H1 (cell line): ENCODE data around the gene SLC6A7. TPM values are rescaled to one million over a fixed set of nuclear protein-coding genes. Genes with fewer than 3 reads are reported as not detected.

ENCODE experiments used
- CTCF ChIA-PET: fragments of 300-600 bp; sonication (Branson Sonifier 250); formaldehyde crosslinking; loops from one replicate; lab custom pipeline; 2021; ENCODE audit not compliant: partially characterized antibody; lab: Charles Lee
- POLR2A ChIA-PET: fragments of 300-600 bp; sonication (Branson Sonifier 250); formaldehyde crosslinking; loops from one replicate; lab custom pipeline; 2021; ENCODE audit warnings: inconsistent platforms; ENCODE audit not compliant: partially characterized antibody; lab: Charles Lee
- DNase-seq, 2 experiments: peaks; one replicate each; pipeline versions ENCODE4 v3.0.0 to v3.0.0-alpha.2; 2010 to 2022; ENCODE audit warnings: low spot score in 2 of 2, low read depth in 1 of 2, mixed read lengths in 1 of 2
- FAIRE-seq: peaks from 2 replicates; lab custom pipeline; 2011; peaks lifted over from hg19 to GRCh38; lab: Jason Lieb, UNC
- H2AFZ ChIP-seq: 2 replicates; pipeline ENCODE4 v1.8.1; 2012; ENCODE audit warnings: low read length, inconsistent platforms
- H2AK5ac ChIP-seq: 2 replicates; pipeline ENCODE4 v1.6.1; 2013; ENCODE audit warnings: low read depth, low read length
- H2BK120ac ChIP-seq: replicated peaks from 2 replicates; pipeline ENCODE3; 2013; ENCODE audit warnings: low read depth, low read length, inconsistent platforms
- H2BK12ac ChIP-seq: 2 replicates; pipeline ENCODE4 v1.6.1; 2013; ENCODE audit warnings: low read depth, low read length
- H2BK15ac ChIP-seq: 2 replicates; pipeline ENCODE4 v1.6.1; 2013; ENCODE audit warnings: low read length
- H2BK20ac ChIP-seq: 2 replicates; pipeline ENCODE4 v1.6.1; 2013; ENCODE audit warnings: low read length
- H2BK5ac ChIP-seq: 2 replicates; pipeline ENCODE4 v1.6.1; 2013; ENCODE audit warnings: low read depth, low read length
- H3K14ac ChIP-seq: 2 replicates; pipeline ENCODE4 v1.6.1; 2013; ENCODE audit warnings: inconsistent platforms; ENCODE audit not compliant: insufficient read length
- H3K18ac ChIP-seq: 2 replicates; pipeline ENCODE4 v1.6.1; 2013; ENCODE audit warnings: low read length; ENCODE audit errors: extremely low read depth
- H3K23ac ChIP-seq: 2 replicates; pipeline ENCODE4 v1.6.1; 2013; ENCODE audit warnings: inconsistent platforms; ENCODE audit not compliant: insufficient read length
- H3K23me2 ChIP-seq: 2 replicates; pipeline ENCODE4 v1.6.1; 2013; ENCODE audit warnings: low read depth, low read length
- H3K27ac ChIP-seq: 2 replicates; pipeline ENCODE4 v1.6.1; 2011; ENCODE audit warnings: low read depth, low read length, inconsistent platforms
- H3K27me3 ChIP-seq, 4 experiments: replicated peaks in 1 of 4; 1 replicate in 1 of 4; 2 replicates in 3 of 4; pipeline versions ENCODE4 v1.6.1 to v1.8.1; 2011 to 2013; ENCODE audit warnings: low read length in 3 of 4, mild to moderate bottlenecking in 3 of 4, inconsistent platforms in 2 of 4, mixed read lengths in 2 of 4, moderate library complexity in 1 of 4; ENCODE audit not compliant: control insufficient read depth in 3 of 4, insufficient read depth in 3 of 4; ENCODE audit errors: extremely low read depth in 1 of 4
- H3K36me3 ChIP-seq, 4 experiments: 2 replicates each; pipeline versions ENCODE4 v1.6.1 to v1.8.1; 2011 to 2013; ENCODE audit warnings: mild to moderate bottlenecking in 4 of 4, low read length in 3 of 4, moderate library complexity in 2 of 4, control low read depth in 1 of 4, inconsistent platforms in 1 of 4; ENCODE audit not compliant: insufficient read depth in 4 of 4, control insufficient read depth in 2 of 4
- H3K4ac ChIP-seq: replicated peaks from 2 replicates; pipeline ENCODE3; 2013; ENCODE audit warnings: low read length, low read depth, mixed read lengths, inconsistent platforms; ENCODE audit not compliant: insufficient read length
- H3K4me1 ChIP-seq, 4 experiments: replicated peaks in 1 of 4; 1 replicate in 1 of 4; 2 replicates in 3 of 4; pipeline versions ENCODE4 v1.6.1 to v1.8.1; 2011 to 2013; ENCODE audit warnings: low read length in 3 of 4, inconsistent platforms in 2 of 4, mixed read lengths in 1 of 4; ENCODE audit not compliant: insufficient read depth in 4 of 4, control insufficient read depth in 3 of 4
- H3K4me2 ChIP-seq, 2 experiments: 2 replicates each; pipeline versions ENCODE4 v1.6.1 to v1.8.1; 2011 to 2013; ENCODE audit warnings: low read depth in 2 of 2, low read length in 2 of 2, control low read depth in 1 of 2, inconsistent platforms in 1 of 2, mild to moderate bottlenecking in 1 of 2; ENCODE audit not compliant: insufficient read depth in 1 of 2
- H3K4me3 ChIP-seq, 4 experiments: fragments of 200-600, 300-600 bp in 1 of 4; sonication (generic), shearing (Covaris generic), sonication (Bioruptor Twin) in 1 of 4; 2 replicates each; pipeline versions ENCODE4 v1.5.1 to v1.8.1; 2011 to 2016; ENCODE audit warnings: low read length in 4 of 4, low read depth in 3 of 4, control low read depth in 2 of 4, inconsistent platforms in 2 of 4, mild to moderate bottlenecking in 2 of 4, mixed read lengths in 1 of 4, moderate library complexity in 1 of 4; ENCODE audit not compliant: insufficient read depth in 2 of 4; ENCODE audit errors: extremely low read depth in 1 of 4
- H3K56ac ChIP-seq: replicated peaks from 2 replicates; pipeline ENCODE3; 2013; ENCODE audit warnings: low read depth, mild to moderate bottlenecking, mixed read lengths, low read length, inconsistent platforms; ENCODE audit not compliant: insufficient read length
- H3K79me1 ChIP-seq: 2 replicates; pipeline ENCODE4 v1.6.1; 2013; ENCODE audit warnings: low read depth, low read length, control low read depth
- H3K79me2 ChIP-seq, 2 experiments: 2 replicates each; pipeline versions ENCODE4 v1.6.1 to v1.8.1; 2012 to 2013; ENCODE audit warnings: low read length in 2 of 2, mild to moderate bottlenecking in 2 of 2, inconsistent platforms in 1 of 2; ENCODE audit not compliant: insufficient read depth in 2 of 2, control insufficient read depth in 1 of 2
- H3K9ac ChIP-seq, 4 experiments: replicated peaks in 1 of 4; 1 replicate in 1 of 4; 2 replicates in 3 of 4; pipeline versions ENCODE4 v1.6.1 to v1.8.1; 2011 to 2013; ENCODE audit warnings: low read depth in 3 of 4, low read length in 3 of 4, control low read depth in 2 of 4, mild to moderate bottlenecking in 2 of 4, moderate library complexity in 2 of 4, inconsistent platforms in 1 of 4; ENCODE audit errors: extremely low read depth in 1 of 4
- H3K9me3 ChIP-seq, 2 experiments: 2 replicates each; pipeline versions ENCODE4 v1.6.1 to v1.8.1; 2012 to 2013; ENCODE audit warnings: mild to moderate bottlenecking in 2 of 2, moderate library complexity in 2 of 2, control low read depth in 1 of 2, inconsistent platforms in 1 of 2, low read depth in 1 of 2, low read length in 1 of 2, mixed read lengths in 1 of 2; ENCODE audit not compliant: insufficient read depth in 2 of 2
- H4K20me1 ChIP-seq, 2 experiments: replicated peaks in 1 of 2; 2 replicates each; pipeline versions ENCODE3 to v1.8.1; 2011 to 2013; ENCODE audit warnings: inconsistent platforms in 2 of 2, low read length in 2 of 2, mild to moderate bottlenecking in 1 of 2; ENCODE audit not compliant: insufficient read depth in 2 of 2, control insufficient read depth in 1 of 2
- H4K5ac ChIP-seq: 2 replicates; pipeline ENCODE4 v1.6.1; 2013; ENCODE audit warnings: low read length, low read depth, mixed read lengths, inconsistent platforms; ENCODE audit not compliant: insufficient read length
- H4K8ac ChIP-seq: 2 replicates; pipeline ENCODE4 v1.8.0; 2013; ENCODE audit warnings: mild to moderate bottlenecking, moderate library complexity, low read length, inconsistent platforms; ENCODE audit not compliant: insufficient read depth; ENCODE audit errors: extremely low read depth
- H4K91ac ChIP-seq: replicated peaks from 2 replicates; pipeline ENCODE3; 2013; ENCODE audit warnings: low read length, mixed read lengths, inconsistent platforms; ENCODE audit not compliant: insufficient read length
- BRCA1 ChIP-seq: IDR thresholded peaks from 2 replicates; pipeline ENCODE4 v1.6.1; 2012; ENCODE audit warnings: low read depth, low read length, improper control_type of control experiment
- CEBPB ChIP-seq: IDR thresholded peaks from 2 replicates; pipeline ENCODE4 v1.6.1; 2012; ENCODE audit warnings: low read depth, low read length
- E2F6 ChIP-seq: IDR thresholded peaks from 2 replicates; pipeline ENCODE4 v1.6.1; 2012; ENCODE audit warnings: inconsistent platforms
- EZH2 ChIP-seq: fragments of 200-600 bp; sonication (generic); IDR thresholded peaks from 2 replicates; pipeline ENCODE4 v1.7.1; 2012; ENCODE audit warnings: low read depth, mild to moderate bottlenecking, moderate library complexity, low read length, inconsistent platforms; ENCODE audit not compliant: severe bottlenecking
- KDM1A ChIP-seq: fragments of 200-600, 300-600 bp; sonication (generic); IDR thresholded peaks from 2 replicates; pipeline ENCODE4 v1.7.1; 2016; ENCODE audit warnings: mild to moderate bottlenecking, low read length, borderline replicate concordance
- RNF2 ChIP-seq: fragments of 200-900, 300-1000 bp; sonication (generic); IDR thresholded peaks from 2 replicates; pipeline ENCODE4 v1.7.1; 2016; ENCODE audit warnings: borderline replicate concordance, low read depth, mild to moderate bottlenecking, antibody characterized with exemption, low read length; ENCODE audit not compliant: poor library complexity, severe bottlenecking; ENCODE audit errors: missing control alignments
- SAP30 ChIP-seq: fragments of 300-600 bp; sonication (generic); IDR thresholded peaks from 2 replicates; pipeline ENCODE4 v1.7.1; 2012; ENCODE audit warnings: low read length, moderate library complexity, mild to moderate bottlenecking, inconsistent platforms; ENCODE audit not compliant: insufficient read depth, insufficient replicate concordance
- SIX5 ChIP-seq: IDR thresholded peaks from 2 replicates; pipeline ENCODE4 v1.6.1; 2011; ENCODE audit warnings: mild to moderate bottlenecking, low read depth, low read length
- SRF ChIP-seq: IDR thresholded peaks from 2 replicates; pipeline ENCODE4 v1.6.1; 2011; ENCODE audit warnings: mild to moderate bottlenecking, low read depth, low read length, moderate library complexity
- TAF7 ChIP-seq: optimal IDR thresholded peaks from 2 replicates; pipeline ENCODE3; 2011; ENCODE audit warnings: low read depth, mild to moderate bottlenecking, inconsistent platforms, low read length, moderate library complexity, borderline replicate concordance
- TEAD4 ChIP-seq: IDR thresholded peaks from 2 replicates; pipeline ENCODE4 v1.6.1; 2012; ENCODE audit warnings: low read depth, low read length, inconsistent platforms, mixed read lengths
- WGBS, 2 experiments: shearing (Covaris generic) in 1 of 2; methylation state at CpG; one replicate each; pipeline versions ENCODE4 v1.1.6 to v1.1.7; 2013 to 2015; ENCODE audit warnings: low lambda C conversion rate in 2 of 2, mixed read lengths in 2 of 2, inconsistent platforms in 1 of 2, low coverage in 1 of 2, missing lambda C conversion rate in 1 of 2; ENCODE audit not compliant: insufficient replicate concordance in 2 of 2, insufficient coverage in 1 of 2, insufficient read length in 1 of 2; ENCODE audit errors: extremely low coverage in 1 of 2, missing lambda C conversion rate in 1 of 2; 5-methylcytosine and 5-hydroxymethylcytosine counted together
- polyA plus RNA-seq, 7 experiments: library from polyadenylated mRNA; depleted of rRNA in 3 of 7; stranded (reverse) in 5 of 7; unstranded in 2 of 7; fragments of >200 nt in 5 of 7; fragments of 200-250 nt in 2 of 7; gene quantifications; 1 replicate in 5 of 7; 2 replicates in 1 of 7; 4 replicates in 1 of 7; pipeline versions ENCODE4 v1.2.1 to v1.2.3, GENCODE V29; 2011 to 2013; ENCODE audit warnings: missing spikeins in 2 of 7, mixed read lengths in 2 of 7
- total RNA-seq: library from RNA; stranded (reverse); fragmentation: NEBNext Ultra II Directional; extraction: Animal tissue kit (Norgen Biotek cat#: 25700); gene quantifications from 2 replicates; pipeline ENCODE4 v1.2.1, GENCODE V29; 2021

SLC6A7 gene
- total and polyA plus RNA-seq, 2 of the 8 experiments (the other 6 are each of a cell fraction or from before 2014, with no cell fraction given), result 0.07 to 0.12 TPM

- Histone ChIP-seq H4K91ac (no peak overlapping the region), H2BK5ac (no peak overlapping the region), H4K5ac (no peak overlapping the region), H3K4me1 (peaks cover 0 to 3% (median 1%) of the 10 kb centered on the region in 4 experiments; a peak in 3 of 7 replicates), H3K4ac (no peak overlapping the region), H3K9ac (no peak overlapping the region), H2AK5ac (no peak overlapping the region), H3K23ac (no peak overlapping the region), H3K4me2 (no peak overlapping the region), H2BK120ac (no peak overlapping the region), H3K4me3 (no peak overlapping the region), H3K9me3 (no peaks in the 10 kb centered on the region), H3K36me3 (no peaks in the 10 kb centered on the region), H4K8ac (no peak overlapping the region), H3K14ac (no peak overlapping the region), H3K18ac (no peak overlapping the region), H2AFZ (no peak overlapping the region), H3K79me2 (no peaks in the 10 kb centered on the region), H3K27ac (no peak overlapping the region), H2BK12ac (no peak overlapping the region), H3K23me2 (no peaks in the 10 kb centered on the region), H2BK20ac (no peak overlapping the region), H2BK15ac (0 out of 2 replicates have a peak overlapping the region, but pooled peaks have one; percentile 29), H4K20me1 (no peaks in the 10 kb centered on the region), H3K27me3 (no peaks in the 10 kb centered on the region; a peak in 2 of 7 replicates), H3K79me1 (no peaks in the 10 kb centered on the region), H3K56ac (no peak overlapping the region)
- FAIRE-seq (no peak), DNase-seq (no peak)
- CTCF ChIA-PET, result interaction anchor here (0.6 to 5.8 kb wide), 33 partner anchors 9 to 168 kb away, joined by 3 to 23 read pairs (median 4); no protein-coding TSS in a partner anchor
- 80% methylated on average over 6 of the region's 6 CpGs; no CpG with 5 or more reads in 1 of the 2 experiments for WGBS, 2 experiments
- POLR2A ChIA-PET, result interaction anchor here (1.1 to 1.3 kb wide), 2 partner anchors 9 to 189 kb away, joined by 3 to 4 read pairs; no protein-coding TSS in a partner anchor
- TF ChIP-seq E2F6, result no peak
- no peak for TF ChIP-seq SIX5
- TF ChIP-seq SRF, result no peak
- TF ChIP-seq BRCA1, result no peak
- TF ChIP-seq CEBPB, result no peak
- no peak for TF ChIP-seq SAP30
- no peak for TF ChIP-seq RNF2
- TF ChIP-seq TAF7, result no peak
- no peak for TF ChIP-seq EZH2
- no peak for TF ChIP-seq TEAD4
- no peak for TF ChIP-seq KDM1A
These were observed 66.0 kb downstream of the SLC6A7 start for GRCh38 chr5:150255659-150256409.
